Measurements from ENCODE around the gene LRP2.

Gene LRP2

DNA sequence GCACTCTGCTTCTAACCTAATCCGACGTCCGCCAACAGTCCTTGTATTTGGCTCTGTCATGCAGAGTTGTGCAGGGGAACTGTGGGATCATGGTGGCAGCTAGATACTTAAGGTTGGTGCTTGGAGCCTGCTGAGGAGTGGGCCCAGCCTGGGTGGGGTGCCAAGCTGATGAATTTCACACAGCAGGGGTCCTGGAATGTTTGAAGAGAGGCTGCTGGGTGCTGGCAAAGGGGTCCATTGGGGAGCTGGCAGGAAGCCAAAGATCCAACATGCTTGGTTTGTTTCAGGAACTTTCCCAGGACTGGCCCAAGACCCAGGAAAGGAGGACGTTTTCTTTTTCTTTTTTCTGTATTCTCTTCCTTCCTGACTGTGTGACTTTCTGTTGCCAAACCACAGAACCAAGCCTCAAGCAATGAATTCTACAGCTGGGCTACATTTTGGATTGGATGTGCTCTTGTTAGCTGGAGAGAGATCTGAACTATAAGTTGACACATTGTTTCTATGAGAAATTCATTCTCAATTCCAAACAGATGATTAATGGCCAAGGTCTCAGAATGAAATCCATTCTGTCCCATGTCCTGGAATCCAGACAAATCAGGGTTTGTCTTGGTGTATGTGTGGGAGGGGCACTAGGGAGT, 243.1 kb downstream of the LRP2 start:
- no peak for DNase-seq (ENCODE audit: low spot score)

DNA sequence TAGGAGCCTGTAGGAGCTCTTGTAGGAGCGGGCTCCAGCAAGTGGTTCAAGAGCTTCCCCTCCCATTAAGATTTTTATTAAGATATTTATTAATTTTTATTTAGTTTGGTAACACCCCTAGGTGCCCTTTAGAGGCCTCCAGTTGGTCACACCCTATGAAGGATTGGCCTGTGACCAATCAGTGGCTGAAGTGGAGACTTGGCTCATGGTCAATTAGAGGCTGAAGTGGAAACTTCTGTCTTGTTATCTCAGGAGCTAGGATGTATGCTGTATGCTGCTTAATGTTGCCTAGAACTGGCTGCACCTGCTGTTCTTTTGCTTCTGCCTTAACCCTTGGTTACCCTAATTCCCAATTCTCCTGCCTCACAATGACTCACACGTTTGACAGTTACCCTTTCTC, 244.3 kb downstream of the LRP2 start:
- no peak for DNase-seq (ENCODE audit: low spot score)

DNA sequence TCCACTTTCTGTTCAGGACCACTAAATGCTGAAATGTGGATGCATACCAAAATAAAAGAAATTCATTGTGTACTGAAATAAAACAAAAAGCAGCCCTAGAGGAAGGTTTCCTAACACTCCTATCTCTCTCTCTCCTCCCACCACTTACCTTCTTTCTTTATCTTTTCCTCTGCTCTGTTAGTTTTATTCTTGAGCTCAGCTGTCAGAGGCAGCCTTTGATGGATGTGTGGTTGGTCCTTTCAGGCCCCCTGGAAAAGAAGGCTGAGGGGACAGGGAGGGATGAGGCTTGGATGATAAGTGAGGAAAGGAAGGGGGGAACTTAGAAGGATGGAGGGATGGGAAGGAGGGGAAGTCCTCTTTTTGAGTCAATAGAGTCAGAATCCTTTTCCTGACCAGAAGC, 245.3 kb downstream of the LRP2 start:
- DNase-seq (ENCODE audit: low spot score) = no peak

DNA sequence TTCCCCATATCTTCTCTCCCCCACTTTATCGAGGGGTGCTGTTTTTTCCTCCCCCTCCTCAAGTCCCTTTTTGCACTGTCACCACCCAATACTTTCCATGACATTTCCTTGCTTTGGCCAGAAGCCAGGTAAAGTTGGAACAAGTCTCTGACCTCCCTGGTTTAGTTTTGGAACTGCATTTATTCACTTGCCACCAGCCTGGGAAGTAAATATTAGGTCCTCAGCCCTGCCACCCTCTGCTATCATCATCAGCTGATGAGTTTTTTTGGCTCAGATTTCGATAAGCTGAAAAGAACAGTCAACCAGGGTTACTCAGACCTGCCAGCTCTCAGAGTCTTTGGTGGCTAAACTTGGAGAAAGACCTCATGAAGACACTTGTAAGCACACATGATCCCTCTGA, 246.0 kb downstream of the LRP2 start:
- no peak for DNase-seq (ENCODE audit: low spot score)

DNA sequence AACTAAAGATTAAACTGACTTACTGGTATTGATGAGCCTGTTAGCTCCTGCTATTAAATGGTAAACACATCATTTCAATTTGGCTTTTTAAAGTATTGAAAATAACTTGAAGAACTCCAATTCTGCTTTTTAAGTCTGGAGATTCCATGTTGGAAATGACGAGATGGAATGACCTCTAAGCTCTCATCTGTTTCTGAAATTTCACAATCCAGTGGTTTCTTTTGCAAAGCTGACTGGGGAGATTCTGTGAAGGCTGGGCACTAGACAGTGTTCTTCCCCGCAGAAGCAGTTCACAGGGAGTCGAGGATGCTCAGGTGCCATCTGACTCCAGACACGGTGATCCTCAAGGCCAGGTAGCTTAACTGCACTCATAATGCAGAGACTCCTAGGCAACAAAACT, 248.3 kb downstream of the LRP2 start:
- DNase-seq (ENCODE audit: low spot score) = no peak

DNA sequence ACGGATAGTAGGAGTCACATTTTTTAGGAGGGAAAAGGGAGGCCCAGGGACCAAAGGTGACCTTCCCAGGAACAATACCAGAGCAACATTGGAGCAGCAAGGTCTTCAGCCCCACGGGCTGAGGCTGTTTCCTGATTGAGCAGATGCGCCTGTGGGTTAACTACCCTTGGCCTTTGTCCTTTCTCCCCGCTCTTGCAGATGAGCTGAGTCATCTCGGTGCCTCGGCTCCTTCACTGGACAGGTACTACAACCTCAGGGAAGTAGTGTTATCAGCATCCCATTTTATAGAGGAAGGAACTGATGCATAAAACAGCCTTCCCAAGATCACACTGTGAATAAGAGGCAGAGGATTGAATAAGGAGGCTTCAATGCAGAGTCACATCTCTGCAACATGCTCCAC, 249.5 kb downstream of the LRP2 start:
- DNase-seq (ENCODE audit: low spot score) = no peak

DNA sequence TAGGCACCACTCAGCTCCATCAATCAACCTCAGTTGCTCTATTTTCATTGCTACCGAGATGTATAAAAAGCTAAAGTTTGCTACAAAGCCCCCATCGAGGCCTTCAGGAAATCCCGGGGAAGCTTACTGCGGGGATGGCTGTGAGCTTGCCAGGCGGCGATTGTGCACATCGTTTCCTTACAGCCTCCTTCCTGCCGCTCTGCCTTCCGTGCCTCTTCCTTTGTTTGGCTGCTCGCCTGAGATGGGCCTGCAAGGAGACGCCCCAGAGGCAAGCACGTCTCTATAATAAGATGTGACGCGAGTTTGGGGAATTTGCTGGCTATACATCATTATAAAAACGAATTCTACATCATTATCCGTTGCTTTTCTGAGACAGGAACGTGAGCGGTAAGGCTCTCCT, 251.4 kb downstream of the LRP2 start:
- no peak for DNase-seq (ENCODE audit: low spot score)

DNA sequence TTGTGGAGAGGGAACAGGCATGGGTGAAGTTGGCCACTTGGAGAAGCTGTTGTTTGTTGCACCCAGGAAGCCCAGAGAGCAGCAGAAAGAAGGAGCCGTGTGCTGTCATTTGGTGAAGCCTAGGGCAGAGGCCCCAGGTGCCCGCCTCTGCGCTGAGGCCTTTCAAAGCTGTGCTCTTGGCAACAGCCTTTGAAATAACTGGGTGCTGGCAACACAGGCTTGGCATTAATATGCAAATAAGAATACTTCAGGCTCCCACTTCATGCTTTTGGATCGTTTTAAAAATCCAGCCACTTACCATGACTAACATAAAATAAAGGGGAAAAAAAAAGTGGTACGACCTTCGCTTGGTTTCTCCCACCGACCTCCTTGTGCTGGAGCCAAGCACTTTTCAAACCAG, 251.9 kb downstream of the LRP2 start:
- no peak for DNase-seq (ENCODE audit: low spot score)

DNA sequence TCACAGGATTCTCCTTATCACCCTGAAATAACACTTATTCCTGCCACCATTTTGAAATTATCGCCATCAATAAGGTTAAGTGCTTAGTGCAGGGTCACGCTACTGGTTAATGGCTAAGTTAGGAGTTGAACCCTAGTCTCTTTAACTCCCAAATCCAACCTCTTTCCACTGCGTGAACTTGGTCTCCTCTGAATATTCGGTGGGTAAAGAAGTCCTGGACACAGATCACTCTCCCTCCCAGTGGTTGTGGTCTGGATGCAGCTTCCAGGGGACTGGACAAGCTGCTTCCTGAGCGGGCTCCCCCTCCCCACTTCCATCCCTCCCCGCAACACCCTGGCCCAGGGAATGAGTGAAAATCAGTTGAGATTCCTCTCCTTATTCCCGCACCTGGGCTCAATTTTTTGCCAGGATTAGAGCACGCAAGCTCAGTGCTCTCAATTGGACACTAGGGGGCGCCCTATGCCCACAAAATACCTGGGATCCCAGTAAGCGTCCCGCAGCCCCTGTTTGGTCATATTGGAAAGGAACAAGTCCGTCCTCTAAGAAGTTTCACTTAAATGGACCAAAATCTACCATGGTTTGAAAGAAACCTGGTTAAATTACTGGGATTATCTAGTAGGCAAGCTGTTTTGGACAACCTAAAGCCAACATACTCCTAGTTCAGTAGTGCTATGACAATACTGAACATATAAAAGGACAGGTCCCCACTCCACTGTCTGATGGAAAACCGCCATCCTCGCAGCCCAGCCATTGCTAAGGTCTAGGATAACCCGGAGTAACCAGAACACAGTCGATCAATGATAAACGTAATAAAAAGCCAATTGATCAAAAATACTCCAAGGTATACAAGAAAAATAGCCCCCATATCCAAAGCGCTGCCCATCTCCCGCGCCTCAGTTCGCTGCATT, 252.6 kb downstream of the LRP2 start:
- peak; percentile 67 for DNase-seq (ENCODE audit: low spot score)

DNA sequence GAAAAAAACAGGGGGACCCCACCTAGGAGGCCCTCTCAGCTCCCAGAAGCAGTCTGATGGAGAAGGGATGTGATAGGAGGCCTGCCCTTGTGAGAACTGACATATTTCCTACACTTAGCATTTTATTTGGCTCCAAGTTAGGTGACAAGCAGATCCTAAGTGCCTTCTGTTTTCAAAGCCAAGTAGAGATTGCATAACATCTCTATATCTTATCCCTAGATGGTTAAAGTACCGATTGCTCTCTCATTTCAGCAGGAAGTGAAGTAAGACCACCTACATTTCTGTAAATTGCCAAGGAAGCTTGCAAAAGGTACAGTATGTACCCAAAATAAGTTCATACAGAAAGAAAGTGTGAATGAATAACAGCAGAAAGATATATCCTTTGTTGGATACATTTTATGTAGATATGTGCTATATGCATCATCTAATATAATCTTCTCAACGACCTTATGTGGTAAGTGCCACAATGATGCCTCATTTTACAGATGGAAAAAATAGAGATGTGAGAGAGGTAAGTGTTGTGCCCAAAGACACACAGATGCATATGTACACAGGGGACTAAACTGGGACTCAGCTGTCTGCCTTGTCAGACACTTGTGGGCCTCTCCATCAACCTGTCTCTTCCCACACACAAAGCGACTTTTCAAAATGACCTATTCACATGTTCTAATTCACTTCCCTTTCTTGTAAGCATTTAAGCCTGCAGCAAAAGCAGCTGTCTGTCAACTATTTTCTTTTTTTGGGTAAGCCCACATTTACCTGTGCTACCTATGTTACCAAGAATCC, 254.0 kb downstream of the LRP2 start:
- no peak for DNase-seq (ENCODE audit: low spot score)

DNA sequence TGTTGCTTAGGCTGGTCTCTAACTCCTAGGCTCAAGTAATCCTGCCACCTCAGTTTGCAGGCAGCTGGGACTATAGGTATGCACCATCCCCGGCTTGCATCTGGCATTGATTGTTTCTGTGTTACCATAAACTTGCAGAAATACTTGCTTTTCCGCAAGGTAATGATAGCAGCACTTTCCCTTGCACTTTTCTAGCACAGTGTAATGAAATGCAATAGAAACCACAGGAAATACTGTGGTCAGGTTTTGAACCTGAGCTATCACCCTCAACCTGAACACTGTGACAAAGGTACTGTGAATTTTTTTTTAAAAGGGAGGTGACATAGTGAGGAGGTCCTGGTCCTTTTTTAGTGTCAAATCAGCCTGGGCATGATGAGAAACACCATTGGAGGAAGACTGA, 254.7 kb downstream of the LRP2 start:
- no peak for DNase-seq (ENCODE audit: low spot score)

DNA sequence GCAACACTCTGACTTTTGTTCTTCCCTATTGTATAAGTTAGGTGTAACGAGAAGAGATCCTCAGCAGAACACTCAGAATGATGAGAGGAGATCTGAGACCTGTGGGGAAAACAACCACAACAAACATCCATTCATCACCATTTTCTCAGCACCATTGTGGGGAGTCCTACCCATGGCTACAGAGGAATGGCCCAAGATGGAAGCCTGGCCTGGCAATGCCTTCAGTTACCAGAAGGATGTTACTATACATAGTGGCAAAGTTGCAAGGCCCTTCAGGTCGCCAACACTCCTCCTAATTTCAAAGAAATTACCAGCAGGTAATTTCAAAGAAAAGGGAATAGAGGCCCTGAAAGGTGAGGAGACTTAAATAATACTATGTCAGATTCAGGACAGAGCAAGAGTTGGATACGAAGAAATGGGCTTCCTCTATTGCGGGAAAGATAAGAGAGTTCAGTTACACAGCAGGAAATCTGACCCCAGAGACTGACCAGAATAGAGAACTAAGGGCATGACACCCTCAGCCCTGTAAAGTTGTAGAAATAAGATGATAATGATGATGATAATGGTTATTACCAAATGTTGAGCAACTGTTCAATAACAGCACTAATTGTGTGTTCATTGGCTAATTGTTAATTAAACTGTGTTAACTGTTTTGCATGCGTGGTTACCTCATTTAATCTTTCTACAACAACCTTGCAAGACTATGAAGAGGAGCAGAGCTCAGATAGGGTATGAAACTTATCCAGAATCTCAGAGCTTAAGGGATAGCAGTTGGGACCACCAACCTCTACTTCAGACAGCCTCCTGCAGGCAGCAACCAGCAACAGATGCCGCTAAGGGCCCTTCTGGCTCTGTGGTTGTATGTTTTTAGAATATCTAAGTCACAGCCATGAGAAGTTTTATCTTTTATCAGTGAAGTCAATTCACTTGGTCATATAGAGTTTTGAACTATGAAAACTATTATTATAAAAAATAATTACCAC, 255.5 kb downstream of the LRP2 start:
- no peak for DNase-seq (ENCODE audit: low spot score)

DNA sequence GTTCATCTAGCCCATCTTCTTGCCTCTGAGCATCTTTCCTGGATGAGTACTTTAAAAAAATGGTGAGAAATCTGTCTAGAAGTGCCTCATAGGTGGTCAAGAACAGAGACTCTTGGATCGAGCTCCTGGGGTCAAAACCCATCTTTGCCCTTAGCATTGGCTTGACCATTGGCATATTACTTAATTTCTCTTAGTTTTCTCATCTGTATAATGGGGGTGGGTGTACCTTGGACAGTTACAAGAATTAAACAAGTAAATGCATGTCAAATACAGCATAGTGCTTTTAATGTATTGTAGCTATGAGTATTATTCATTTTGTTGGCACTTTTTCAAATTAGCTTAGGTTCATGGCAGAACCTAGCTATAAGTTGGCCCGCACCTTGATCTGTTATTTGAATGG, 256.2 kb downstream of the LRP2 start:
- no peak for DNase-seq (ENCODE audit: low spot score)

DNA sequence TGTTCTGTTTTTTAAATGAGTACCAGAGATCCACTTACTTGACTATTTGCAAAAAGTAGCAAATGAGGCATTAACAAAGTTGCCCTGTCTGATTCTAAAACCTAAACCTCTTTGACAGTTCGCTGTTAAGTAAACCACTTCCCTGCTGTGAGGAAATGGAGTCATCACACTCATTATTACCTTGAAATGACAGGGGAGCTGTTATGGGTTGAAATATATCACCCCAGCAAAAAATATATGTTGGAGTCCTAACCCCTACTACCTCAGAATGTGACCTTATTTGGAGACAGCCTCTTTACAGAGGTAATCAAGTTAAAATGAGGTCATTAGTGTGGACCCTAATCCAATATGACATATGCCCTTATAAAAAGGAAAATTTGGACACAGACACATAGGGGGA, 256.9 kb downstream of the LRP2 start:
- DNase-seq (ENCODE audit: low spot score) = no peak

DNA sequence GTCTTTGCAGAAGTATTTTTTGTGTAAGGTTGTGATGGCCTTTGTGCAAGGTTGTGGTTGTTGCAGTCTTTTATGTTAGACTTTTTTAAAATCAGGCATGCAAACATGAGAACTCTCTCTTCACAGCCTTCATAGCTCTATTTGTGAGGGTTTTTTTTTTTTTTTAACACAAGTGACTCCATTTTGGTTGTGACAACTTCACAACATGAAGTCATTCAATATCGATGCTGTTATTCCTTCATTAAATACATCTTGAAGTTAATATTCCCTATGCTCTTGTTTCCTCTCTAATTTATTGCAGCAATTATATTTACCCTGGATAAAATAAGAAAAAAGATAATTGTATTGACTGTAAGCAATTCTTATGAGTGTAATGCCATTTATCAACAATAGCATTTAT, 257.5 kb downstream of the LRP2 start:
- no peak for DNase-seq (ENCODE audit: low spot score)

DNA sequence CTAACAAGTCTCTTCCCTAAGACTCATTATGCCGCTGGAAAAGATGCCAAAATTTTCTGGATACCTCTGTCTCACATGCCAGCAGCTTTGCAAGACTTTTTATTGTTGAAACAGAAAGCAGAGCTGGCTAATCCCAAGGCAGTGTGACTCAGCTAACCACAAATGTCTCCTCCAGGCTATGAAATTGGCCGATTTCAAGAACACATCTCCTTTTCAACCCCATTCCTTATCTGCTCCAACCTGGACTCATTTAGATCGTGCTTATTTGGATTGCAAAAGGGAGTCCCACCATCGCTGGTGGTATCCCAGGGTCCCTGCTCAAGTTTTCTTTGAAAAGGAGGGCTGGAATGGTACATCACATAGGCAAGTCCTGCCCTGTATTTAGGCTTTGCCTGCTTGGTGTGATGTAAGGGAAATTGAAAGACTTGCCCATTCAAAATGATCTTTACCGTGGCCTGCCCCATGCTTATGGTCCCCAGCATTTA, 266.7 kb downstream of the LRP2 start:
- DNase-seq (ENCODE audit: low spot score) = peak; percentile 30

DNA sequence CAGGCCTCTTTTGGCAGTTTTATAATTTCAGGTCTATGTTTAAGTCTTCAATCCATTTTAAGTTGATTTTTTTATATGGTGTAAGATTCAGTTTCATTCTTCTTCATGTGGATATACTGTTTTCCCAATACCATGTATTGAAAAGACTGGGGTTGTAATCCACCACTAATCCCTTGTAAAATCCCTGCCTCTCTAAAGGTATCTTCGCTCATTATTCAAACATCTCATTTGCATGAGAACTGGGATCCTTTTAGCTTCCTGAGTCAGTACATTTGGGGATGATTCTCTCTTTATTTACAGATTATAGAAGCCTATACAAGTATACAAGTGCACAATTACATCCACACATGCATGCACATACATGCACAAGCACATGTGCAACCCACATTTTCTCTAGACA, 267.7 kb downstream of the LRP2 start:
- DNase-seq (ENCODE audit: low spot score) = no peak

DNA sequence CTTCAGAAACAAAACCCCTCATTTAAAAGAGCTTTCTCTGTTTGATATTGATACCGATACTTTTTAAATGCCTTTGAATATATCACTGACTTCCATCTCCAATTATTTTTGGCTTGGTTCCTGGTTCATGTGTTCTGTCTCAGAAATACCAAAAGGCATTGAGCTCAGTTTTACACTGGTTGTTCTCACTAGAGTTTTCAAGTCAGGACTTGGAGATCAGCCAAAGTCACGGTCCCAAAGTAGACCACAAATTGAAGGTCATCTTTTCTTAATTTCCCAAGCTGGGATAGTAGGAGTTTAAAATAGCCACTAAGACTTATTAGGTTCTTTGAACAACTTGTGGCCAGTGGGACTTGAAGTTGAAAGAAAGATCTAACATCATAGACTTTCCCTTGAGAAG, 268.8 kb downstream of the LRP2 start:
- no peak for DNase-seq (ENCODE audit: low spot score)

DNA sequence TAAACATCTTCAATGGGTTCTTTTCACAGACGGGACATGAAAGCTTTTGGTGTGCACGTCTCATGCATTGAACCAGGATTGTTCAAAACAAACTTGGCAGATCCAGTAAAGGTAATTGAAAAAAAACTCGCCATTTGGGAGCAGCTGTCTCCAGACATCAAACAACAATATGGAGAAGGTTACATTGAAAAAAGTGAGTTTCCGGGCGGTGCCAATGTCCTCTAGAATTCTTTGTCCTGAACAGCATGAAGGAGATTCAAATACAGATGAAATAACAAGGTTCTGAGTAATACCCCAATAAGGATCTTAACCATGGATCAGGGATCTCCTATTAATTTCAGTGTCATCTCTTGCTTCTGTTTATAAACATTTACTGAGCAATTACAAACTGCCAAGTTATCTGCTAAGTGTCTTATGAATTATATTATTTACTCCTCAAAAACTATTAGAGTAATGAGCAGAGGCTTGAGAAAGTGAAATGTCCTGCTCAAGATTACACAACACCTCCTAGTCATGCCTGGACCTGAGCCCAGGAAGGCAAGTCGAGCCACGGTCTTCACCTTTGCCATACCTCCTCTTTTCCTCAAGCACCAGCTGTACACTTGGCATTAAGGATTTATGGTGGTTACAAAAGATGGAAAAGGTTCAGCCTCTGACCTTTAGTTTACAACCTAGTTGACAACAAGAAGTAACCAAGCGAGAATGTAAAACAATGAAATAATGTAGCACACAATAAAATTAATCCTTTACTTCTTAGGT, 270.4 kb downstream of the LRP2 start:
- DNase-seq (ENCODE audit: low spot score) = no peak

DNA sequence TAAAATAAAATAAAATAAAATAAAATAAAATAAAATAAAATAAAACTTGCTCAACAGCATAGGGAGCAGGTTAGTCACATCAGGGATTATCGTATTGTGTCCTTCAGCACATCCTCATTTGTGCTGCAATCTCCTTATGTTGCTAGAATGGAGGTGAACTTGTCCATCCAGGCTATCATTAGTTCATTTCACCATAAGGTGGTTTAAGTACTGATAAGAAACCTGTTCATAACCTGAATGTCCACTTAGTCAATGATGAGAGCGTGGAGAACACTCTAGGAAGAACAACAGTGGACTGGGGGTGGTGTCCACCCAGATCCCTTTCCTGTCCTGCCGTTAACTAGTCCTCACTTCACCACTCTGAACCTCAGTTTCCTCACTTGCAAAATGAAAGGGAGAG, 271.1 kb downstream of the LRP2 start:
- DNase-seq (ENCODE audit: low spot score) = no peak
